GM18867 (cell line): Measurements from ENCODE around the gene SLC15A5.

ENCODE experiments used
- ATAC-seq: cut with Tn5 transposase; IDR thresholded peaks from one replicate; pipeline ENCODE4 v1.9.1; 2021; ENCODE audit warnings: mild to moderate bottlenecking, moderate library complexity; ENCODE audit not compliant: unreplicated experiment

The SLC15A5 gene, protein sequence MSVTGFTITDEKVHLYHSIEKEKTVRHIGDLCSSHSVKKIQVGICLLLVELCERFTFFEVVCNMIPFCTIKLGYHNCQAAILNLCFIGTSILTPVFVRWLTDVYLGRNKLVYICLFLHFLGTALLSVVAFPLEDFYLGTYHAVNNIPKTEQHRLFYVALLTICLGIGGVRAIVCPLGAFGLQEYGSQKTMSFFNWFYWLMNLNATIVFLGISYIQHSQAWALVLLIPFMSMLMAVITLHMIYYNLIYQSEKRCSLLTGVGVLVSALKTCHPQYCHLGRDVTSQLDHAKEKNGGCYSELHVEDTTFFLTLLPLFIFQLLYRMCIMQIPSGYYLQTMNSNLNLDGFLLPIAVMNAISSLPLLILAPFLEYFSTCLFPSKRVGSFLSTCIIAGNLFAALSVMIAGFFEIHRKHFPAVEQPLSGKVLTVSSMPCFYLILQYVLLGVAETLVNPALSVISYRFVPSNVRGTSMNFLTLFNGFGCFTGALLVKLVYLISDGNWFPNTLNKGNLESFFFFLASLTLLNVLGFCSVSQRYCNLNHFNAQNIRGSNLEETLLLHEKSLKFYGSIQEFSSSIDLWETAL

DNA sequence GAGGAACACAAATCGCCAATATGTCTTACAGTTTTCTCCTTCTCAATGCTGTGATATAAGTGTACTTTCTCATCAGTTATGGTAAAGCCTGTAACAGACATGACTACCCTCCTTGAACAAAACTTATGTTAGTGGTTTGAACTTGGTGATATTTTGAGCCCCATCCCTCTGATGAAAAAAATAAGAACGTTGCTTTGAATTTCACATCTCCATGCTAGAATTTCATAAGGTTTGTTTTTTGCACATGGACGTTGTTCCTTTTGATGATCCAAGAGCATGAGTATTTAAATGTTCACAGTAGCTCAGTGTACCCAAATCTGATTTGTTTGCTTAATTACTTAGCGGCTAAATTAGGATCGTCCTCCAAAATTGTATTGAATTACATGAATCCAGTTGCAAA lies at the start of gene SLC15A5:
Gene SLC15A5 (minus strand): TSS at position 101 of the 400 bp plus-strand sequence. CDS start 0 bp downstream, at position 101.
- ATAC-seq, result no peak

DNA sequence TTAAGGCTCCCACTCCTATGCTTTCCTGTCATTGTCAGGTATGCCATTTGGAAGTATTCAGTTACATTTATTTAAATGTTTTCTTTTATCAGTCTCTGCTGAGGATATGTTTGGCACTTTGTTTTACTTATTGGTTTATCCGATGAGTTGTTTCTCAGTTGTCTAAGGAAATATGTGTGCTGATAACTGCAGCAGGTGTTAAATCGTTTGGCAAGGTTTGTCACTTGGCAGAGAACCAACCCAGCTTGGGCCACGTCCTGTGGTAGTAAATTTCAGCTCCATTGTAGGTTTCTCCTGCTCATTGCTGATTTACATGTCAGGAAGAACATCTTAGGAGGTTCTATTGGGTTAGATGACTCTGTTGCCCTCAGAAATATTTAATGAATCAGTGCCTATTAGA lies 47.9 kb upstream of the SLC15A5 start:
- ATAC-seq, result no peak

- ATAC-seq, result no peak
Measured at GRCh38 chr12:16324772-16325171, 47.3 kb upstream of the SLC15A5 start.

DNA sequence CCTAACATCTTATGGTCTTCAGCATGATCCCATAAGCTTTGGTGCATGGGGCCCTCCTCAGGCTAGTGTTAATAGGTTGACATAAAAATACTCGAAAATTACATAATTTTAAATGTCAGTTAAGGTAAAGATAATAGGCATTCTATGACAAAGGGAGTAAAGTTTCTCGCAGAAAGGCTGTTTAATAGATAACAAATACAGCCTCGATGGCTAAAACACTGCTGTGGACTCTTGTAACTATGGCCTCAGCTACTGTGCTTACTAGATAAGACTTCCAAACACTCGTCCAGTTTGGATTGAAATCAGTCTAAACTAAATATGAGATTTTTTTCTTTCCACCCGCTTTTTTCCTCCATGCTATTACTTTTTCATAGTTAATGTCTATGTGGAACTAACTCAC lies 46.8 kb upstream of the SLC15A5 start:
- ATAC-seq, result no peak

- no peak for ATAC-seq
Measured at GRCh38 chr12:16323638-16324037, 46.2 kb upstream of the SLC15A5 start.

DNA sequence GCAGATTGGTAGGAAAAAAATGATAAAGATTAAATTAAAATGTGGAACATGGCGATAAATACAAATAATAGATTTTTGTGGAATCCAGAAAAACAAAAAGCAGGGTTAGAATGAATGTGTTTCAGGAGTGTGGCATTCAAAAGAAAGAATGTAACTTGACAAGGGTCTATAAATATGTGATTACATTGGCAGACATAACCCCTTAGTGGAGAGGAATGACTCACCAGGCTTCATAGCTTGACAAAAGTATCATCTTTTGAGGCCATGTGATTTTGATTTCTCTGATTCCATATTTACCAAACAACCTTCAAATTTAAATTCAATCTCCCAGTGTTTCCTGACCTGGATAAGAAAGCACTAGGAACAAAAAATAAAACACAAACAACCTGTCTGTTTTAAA lies 45.5 kb upstream of the SLC15A5 start:
- no peak for ATAC-seq

GRCh38 chr12:16310934-16311333 lies 33.4 kb upstream of the SLC15A5 start:
- no peak for ATAC-seq

DNA sequence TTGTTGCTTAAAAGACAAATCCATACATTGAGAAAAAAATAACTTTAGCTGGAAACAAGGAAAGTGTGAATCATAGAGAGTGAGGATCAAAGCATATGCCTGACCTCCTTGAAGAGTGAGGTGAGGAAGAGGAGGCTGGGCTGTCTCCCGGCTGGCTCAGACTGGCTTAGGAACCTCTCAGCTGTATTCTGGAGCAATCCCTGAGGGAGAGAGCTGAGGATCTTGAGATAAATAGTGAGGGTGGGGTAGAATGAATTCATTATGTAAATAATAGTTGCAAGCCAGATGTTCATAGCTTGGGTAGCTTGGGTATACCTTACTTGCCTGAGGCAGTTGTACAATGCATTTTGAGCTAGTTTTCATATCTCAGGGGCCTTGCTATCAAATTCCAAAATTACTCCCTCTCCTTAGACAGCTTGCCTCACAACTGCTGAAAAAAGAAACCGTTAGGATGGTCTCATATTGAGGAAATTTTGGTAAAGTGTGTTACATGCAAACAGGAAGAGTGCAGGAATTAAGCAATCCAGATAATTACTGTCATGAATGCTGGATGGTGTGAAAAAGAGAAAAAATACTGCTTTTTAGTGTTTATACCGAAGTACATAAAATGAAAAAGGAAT lies 30.5 kb upstream of the SLC15A5 start:
- no peak for ATAC-seq

GRCh38 chr12:16303939-16304338 lies 26.5 kb upstream of the SLC15A5 start:
- ATAC-seq, result no peak

DNA sequence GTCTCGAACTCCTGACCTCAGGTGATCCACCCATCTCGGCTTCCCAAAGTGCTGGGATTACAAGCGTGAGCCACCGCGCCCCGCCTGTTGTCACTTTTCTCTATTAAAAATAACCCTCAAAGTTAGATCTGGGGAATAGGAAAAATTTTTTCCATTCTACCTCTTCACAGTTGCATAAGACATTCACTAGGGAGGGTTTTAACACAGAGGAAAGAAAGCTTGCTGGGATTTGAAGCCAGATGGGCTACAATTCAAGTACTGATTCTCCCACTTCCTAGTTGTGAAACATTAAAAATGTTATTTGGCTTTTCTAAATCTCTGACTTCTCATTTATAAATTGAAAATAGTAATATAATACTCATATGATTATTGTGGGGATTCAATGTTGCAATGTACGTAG lies 23.3 kb upstream of the SLC15A5 start:
- ATAC-seq, result no peak

DNA sequence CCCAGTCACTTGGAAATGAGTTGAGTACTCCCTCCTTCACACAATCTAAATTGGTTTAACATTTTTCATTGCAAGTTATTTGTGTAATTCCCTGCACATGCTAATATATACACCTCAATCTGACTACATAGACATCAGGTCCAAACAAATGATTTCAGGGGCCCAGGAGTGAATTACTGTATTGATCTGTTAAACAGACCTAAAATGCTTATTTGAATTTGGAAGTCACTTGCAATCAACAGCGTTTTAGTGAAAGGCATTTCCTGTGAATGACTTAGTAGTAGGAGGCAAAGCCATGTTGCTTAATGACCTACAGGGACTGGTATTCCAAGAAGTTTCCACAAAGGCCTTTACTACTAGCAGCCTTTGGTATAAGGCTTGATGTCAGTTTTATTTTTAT lies 22.6 kb upstream of the SLC15A5 start:
- no peak for ATAC-seq

DNA sequence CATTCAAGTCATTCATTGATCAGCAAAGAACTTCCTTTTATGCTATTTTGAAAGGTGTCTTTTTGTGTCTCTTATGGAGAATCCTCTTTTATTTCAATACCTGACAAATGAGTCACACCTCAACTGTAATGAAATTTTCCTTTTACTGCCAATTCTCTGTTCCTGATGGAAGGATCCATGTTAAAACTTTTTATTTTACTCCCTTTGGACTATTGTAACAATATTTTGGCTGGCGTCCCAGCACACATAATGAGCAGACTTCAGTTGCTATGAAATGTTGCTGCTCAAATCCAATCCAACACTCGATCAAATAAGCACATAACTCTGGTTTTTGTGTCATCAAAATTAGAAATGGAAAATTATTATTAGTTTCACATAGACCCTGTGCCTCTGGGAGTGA lies 21.9 kb upstream of the SLC15A5 start:
- no peak for ATAC-seq

DNA sequence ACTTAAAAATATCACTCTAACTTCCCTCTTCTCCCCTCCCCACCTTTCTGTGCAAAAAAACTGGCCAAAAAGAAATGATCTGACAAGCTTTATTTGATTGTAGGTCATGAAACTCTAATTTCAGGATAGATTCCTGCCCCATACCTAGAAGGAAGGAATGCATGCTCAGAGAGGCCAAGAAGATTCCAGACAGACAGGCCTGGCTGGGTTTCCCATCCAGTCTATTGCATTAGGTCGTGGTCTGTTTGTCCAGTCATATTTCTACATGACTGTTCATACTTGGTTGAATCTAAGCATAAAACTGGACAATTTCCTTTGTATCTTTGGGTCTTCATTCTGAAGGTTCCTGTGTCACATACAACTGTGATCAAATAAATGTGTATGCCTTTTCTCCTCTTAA lies 20.0 kb upstream of the SLC15A5 start:
- no peak for ATAC-seq

- no peak for ATAC-seq
Measured at GRCh38 chr12:16294376-16294956, 17.0 kb upstream of the SLC15A5 start.

- ATAC-seq, result no peak
Measured at GRCh38 chr12:16291032-16291431, 13.5 kb upstream of the SLC15A5 start.

GRCh38 chr12:16285586-16285985 lies 8.1 kb upstream of the SLC15A5 start:
- no peak for ATAC-seq

DNA sequence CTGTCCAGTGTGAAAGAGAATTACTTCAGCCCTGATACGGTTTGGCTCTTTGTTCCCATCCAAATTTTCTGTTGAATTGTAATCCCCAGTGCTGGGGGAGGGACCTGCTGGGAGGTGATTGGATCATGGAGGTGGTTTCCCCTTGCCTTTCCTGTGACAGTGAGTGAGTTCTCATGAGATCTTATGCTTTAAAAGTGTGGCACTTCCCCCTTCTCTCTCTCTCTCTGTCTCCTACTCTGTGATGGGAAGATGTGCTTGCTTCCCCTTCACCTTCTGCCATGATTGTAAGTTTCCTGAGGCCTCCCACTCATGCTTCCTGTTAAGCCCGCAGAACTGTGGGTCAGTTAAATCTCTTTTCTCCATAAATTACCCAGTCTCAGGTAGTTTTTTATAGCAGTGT lies 5.5 kb upstream of the SLC15A5 start:
- ATAC-seq, result no peak

- ATAC-seq, result no peak
Measured at GRCh38 chr12:16282081-16282480, 4.6 kb upstream of the SLC15A5 start.

DNA sequence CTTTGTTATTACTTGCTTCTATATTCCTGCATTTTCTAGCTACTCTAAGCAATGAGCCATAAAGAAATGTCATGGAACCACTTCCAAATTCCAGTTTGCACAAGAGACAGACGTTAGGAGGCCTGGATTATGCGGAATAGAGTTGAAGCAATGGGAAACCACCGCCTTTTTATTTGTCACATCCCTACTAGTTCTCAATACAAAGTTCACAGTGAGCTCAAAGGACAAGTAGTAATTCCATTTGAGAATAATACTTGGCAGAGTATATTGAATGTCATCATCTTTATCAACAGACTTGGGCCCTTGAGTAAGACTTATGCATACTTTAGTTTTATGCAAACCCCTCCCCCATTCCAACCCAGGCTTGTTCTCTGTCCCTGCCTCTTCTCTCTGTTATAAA lies 3.7 kb upstream of the SLC15A5 start:
- no peak for ATAC-seq

GRCh38 chr12:16272222-16272621 lies 5.3 kb downstream of the SLC15A5 start:
- ATAC-seq, result no peak

- no peak for ATAC-seq
Measured at GRCh38 chr12:16271062-16271461, 6.4 kb downstream of the SLC15A5 start.

GRCh38 chr12:16269946-16270345 lies 7.5 kb downstream of the SLC15A5 start:
- ATAC-seq, result no peak
